Breast epithelium (tissue), 3 donors: ENCODE results near the gene JAG1.

Source experiments
- POLR2A ChIP-seq: fragments of 450-650 bp; IDR thresholded peaks from one replicate; pipeline ENCODE4 v1.6.1; 2016; ENCODE audit warnings: antibody characterized with exemption, mild to moderate bottlenecking, moderate library complexity
- POLR2AphosphoS5 ChIP-seq, 3 donors: sonication (generic); formaldehyde crosslinking; IDR thresholded peaks; one replicate each; pipeline ENCODE4 v1.6.1; 2017; ENCODE audit warnings: antibody characterized with exemption in 3 of 3
- TF ChIP-seq, protein P1 (sequence below), 3 donors: fragments of 450-650 bp; IDR thresholded peaks; one replicate each; pipeline ENCODE4 v1.5.1; 2016 to 2017; ENCODE audit warnings: antibody characterized with exemption in 3 of 3, mild to moderate bottlenecking in 3 of 3, moderate library complexity in 3 of 3

DNA sequence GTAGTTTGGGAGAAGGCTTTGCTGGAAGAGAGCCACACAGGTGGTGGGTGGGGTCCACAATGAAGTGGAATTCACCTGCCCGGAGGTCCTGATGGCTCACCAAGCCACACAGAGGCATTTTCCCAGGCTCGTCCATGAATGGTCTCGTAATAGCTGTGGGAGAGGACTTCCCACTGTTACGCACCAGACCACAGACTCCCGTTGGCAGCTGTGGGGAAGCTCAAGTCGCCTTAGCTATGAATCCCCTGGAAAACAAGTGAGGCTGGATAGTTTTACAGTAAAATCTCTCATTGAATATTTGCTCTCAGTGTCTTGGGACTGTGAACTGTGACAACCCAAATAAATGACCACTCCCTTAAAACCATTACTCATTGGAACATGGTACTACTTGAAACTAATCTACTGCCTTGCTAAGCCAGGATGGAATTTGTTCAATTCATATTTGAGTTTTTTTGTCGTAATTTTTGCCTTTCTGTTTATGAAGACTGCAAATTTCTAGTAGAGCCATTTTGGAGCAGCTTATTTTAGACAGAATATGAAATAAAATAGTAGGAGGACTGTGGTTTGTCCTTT lies 79.4 kb downstream of the JAG1 start:
- TF ChIP-seq, protein P1, sequence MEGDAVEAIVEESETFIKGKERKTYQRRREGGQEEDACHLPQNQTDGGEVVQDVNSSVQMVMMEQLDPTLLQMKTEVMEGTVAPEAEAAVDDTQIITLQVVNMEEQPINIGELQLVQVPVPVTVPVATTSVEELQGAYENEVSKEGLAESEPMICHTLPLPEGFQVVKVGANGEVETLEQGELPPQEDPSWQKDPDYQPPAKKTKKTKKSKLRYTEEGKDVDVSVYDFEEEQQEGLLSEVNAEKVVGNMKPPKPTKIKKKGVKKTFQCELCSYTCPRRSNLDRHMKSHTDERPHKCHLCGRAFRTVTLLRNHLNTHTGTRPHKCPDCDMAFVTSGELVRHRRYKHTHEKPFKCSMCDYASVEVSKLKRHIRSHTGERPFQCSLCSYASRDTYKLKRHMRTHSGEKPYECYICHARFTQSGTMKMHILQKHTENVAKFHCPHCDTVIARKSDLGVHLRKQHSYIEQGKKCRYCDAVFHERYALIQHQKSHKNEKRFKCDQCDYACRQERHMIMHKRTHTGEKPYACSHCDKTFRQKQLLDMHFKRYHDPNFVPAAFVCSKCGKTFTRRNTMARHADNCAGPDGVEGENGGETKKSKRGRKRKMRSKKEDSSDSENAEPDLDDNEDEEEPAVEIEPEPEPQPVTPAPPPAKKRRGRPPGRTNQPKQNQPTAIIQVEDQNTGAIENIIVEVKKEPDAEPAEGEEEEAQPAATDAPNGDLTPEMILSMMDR (IDR thresholded peaks at IDR 0.05): no peak
- TF ChIP-seq POLR2A (no peak), POLR2AphosphoS5 (IDR thresholded peaks at IDR 0.05) (no peak)
